Thyroid gland (tissue), 4 donors: ENCODE data around the gene PLEKHA7. TPM values are rescaled to one million over a fixed set of nuclear protein-coding genes. Genes with fewer than 3 reads are reported as not detected.

Source experiments
- DNase-seq, 2 donors: peaks; one replicate each; pipeline ENCODE4 v3.0.0-alpha.2; 2019
- H3K27ac ChIP-seq, 3 donors: fragments of 200-600 bp; sonication (generic); 1 replicate in 2 of 3; 2 replicates in 1 of 3; pipeline ENCODE4 v1.5.1; 2016 to 2019; ENCODE audit warnings: mild to moderate bottlenecking in 1 of 3, moderate library complexity in 1 of 3
- H3K27me3 ChIP-seq: fragments of 200-600 bp; sonication (generic); one replicate; pipeline ENCODE4 v1.5.1; 2019
- H3K36me3 ChIP-seq, 2 donors: fragments of 200-600 bp; sonication (generic); one replicate each; pipeline ENCODE4 v1.5.1; 2016 to 2019
- H3K4me1 ChIP-seq, 2 donors: fragments of 200-600 bp; sonication (generic); one replicate each; pipeline ENCODE4 v1.5.1; 2017 to 2019
- H3K4me3 ChIP-seq, 3 donors: fragments of 200-600 bp; sonication (generic); replicated peaks in 1 of 3; 1 replicate in 2 of 3; 2 replicates in 1 of 3; pipeline ENCODE4 v1.5.1; 2016; ENCODE audit warnings: mild to moderate bottlenecking in 1 of 3
- H3K9me3 ChIP-seq: fragments of 200-600 bp; sonication (generic); one replicate; pipeline ENCODE4 v1.5.1; 2017
- CTCF ChIP-seq, 6 experiments: fragments of 200-600 bp in 3 of 6; fragments of 450-650 bp in 3 of 6; sonication (generic) in 3 of 6; IDR thresholded peaks; one replicate each; pipeline ENCODE4 v1.5.1; 2016 to 2019; ENCODE audit warnings: antibody characterized with exemption in 6 of 6, mild to moderate bottlenecking in 2 of 6, inconsistent platforms in 1 of 6, moderate library complexity in 1 of 6
- POLR2A ChIP-seq, 2 donors: fragments of 450-650 bp; IDR thresholded peaks; one replicate each; pipeline ENCODE4 v1.6.1; 2017; ENCODE audit warnings: antibody characterized with exemption in 2 of 2, mild to moderate bottlenecking in 2 of 2, moderate library complexity in 1 of 2
- WGBS, 2 donors: methylation state at CpG; one replicate each; pipeline ENCODE4 v1.1.5; 2017; 5-methylcytosine and 5-hydroxymethylcytosine counted together
- intact Hi-C: fragments of 100-400 bp; cut with DNase I; formaldehyde crosslinking; loops from one replicate; pipeline ENCODE4 v1.15.1; 2023
- total RNA-seq, 4 donors: library from RNA; depleted of rRNA; stranded (reverse); fragments of >200 nt; gene quantifications; one replicate each; pipeline ENCODE4 v1.2.3, GENCODE V29; 2016

The PLEKHA7 gene
- total RNA-seq, 4 donors from 2014 or later = 22.5 to 29.0 (median 23.4) TPM

- 38 to 48% methylated on average over 3 of the region's 3 CpGs for WGBS, 2 donors
- no peaks in the 10 kb centered on the region for H3K36me3 ChIP-seq
Measured at GRCh38 chr11:16881766-16882165, 132.4 kb downstream of the PLEKHA7 start.

GRCh38 chr11:16881074-16881709 lies 133.0 kb downstream of the PLEKHA7 start:
- TF ChIP-seq POLR2A (IDR thresholded peaks at IDR 0.05) (peak in 1 of 2 donors; percentile 10), CTCF (IDR thresholded peaks at IDR 0.05) (peak in 5 of 6 experiments; percentile 25 to 85 (median 71))
- Histone ChIP-seq H3K36me3 (no peaks in the 10 kb centered on the region), H3K4me1 (peaks cover 37 to 70% of the 10 kb centered on the region in 2 donors), H3K27me3 (no peaks in the 10 kb centered on the region), H3K9me3 (no peaks in the 10 kb centered on the region), H3K4me3 (no peak overlapping the region), H3K27ac (peak overlapping the region; percentile 55 to 74 (median 61))
- DNase-seq = peak; percentile 93 to 95
- 25 to 34% methylated on average over 8 of the region's 8 CpGs for WGBS, 2 donors
- intact Hi-C loops = no loop called here

More at GRCh38 chr11:16881766-16882165, 132.4 kb downstream of the PLEKHA7 start:
- TF ChIP-seq CTCF (IDR thresholded peaks at IDR 0.05) = no peak
- no peak for TF ChIP-seq POLR2A (IDR thresholded peaks at IDR 0.05)
- Histone ChIP-seq H3K27ac (peak overlapping the region; percentile 41 to 74 (median 61)), H3K4me3 (no peak overlapping the region), H3K27me3 (no peaks in the 10 kb centered on the region), H3K9me3 (no peaks in the 10 kb centered on the region), H3K4me1 (peaks cover 37 to 64% of the 10 kb centered on the region in 2 donors)
- DNase-seq = no peak
- intact Hi-C loops = no loop called here

- intact Hi-C loops = no loop called here
- Histone ChIP-seq H3K27me3 (no peaks in the 10 kb centered on the region), H3K27ac (peak overlapping the region in 2 of 3 donors; percentile 24 to 74), H3K36me3 (no peaks in the 10 kb centered on the region), H3K4me1 (peaks cover 37 to 70% of the 10 kb centered on the region in 2 donors), H3K4me3 (no peak overlapping the region), H3K9me3 (no peaks in the 10 kb centered on the region)
- WGBS, 2 donors = 65 to 73% methylated on average over 7 of the region's 7 CpGs
- TF ChIP-seq CTCF (IDR thresholded peaks at IDR 0.05) = no peak
- no peak for TF ChIP-seq POLR2A (IDR thresholded peaks at IDR 0.05)
- DNase-seq = no peak
Measured at GRCh38 chr11:16880184-16880801, 133.9 kb downstream of the PLEKHA7 start.

GRCh38 chr11:16879690-16880089 lies 134.5 kb downstream of the PLEKHA7 start:
- no peak for DNase-seq
- H3K27me3 ChIP-seq = no peaks in the 10 kb centered on the region
- WGBS, 2 donors = 67 to 87% methylated on average over 2 of the region's 2 CpGs
- TF ChIP-seq POLR2A (IDR thresholded peaks at IDR 0.05) (no peak), CTCF (IDR thresholded peaks at IDR 0.05) (no peak)
- H3K4me3 ChIP-seq = no peak overlapping the region
- intact Hi-C loops = loop anchor here (5.0 to 10.0 kb wide), 2 partner anchors 55 to 92 kb away; no protein-coding TSS in a partner anchor
- H3K27ac ChIP-seq = peak overlapping the region in 2 of 3 donors; percentile 24 to 74
- H3K9me3 ChIP-seq = no peaks in the 10 kb centered on the region
- H3K36me3 ChIP-seq = no peaks in the 10 kb centered on the region
- H3K4me1 ChIP-seq = peaks cover 37 to 70% of the 10 kb centered on the region in 2 donors

- Histone ChIP-seq H3K27ac (peak overlapping the region in 2 of 3 donors; percentile 6 to 29), H3K4me3 (no peak overlapping the region), H3K4me1 (peaks cover 37 to 57% of the 10 kb centered on the region in 2 donors), H3K36me3 (no peaks in the 10 kb centered on the region), H3K9me3 (no peaks in the 10 kb centered on the region), H3K27me3 (no peaks in the 10 kb centered on the region)
- no peak for DNase-seq
- no peak for TF ChIP-seq CTCF (IDR thresholded peaks at IDR 0.05)
- no peak for TF ChIP-seq POLR2A (IDR thresholded peaks at IDR 0.05)
- WGBS, 2 donors = 79 to 83% methylated on average over 3 of the region's 3 CpGs
- intact Hi-C loops = loop anchor here (5.0 to 10.0 kb wide), 2 partner anchors 52 to 90 kb away; no protein-coding TSS in a partner anchor
Measured at GRCh38 chr11:16876837-16877236, 137.4 kb downstream of the PLEKHA7 start.
